ENCODE data around the gene UBE3D.

The UBE3D gene

GRCh38 chr6:82866446-82866845 lies 199.2 kb downstream of the UBE3D start:
- Histone ChIP-seq H3K27me3 (ENCODE audit: control insufficient read depth, low read length) (no peaks in the 10 kb centered on the region), H4K20me1 (ENCODE audit: control insufficient read depth, insufficient read depth, low read depth, low read length) (no peaks in the 10 kb centered on the region), H3K9me3 (ENCODE audit: control insufficient read depth, insufficient read depth, low read length) (no peaks in the 10 kb centered on the region), H3K36me3 (ENCODE audit: control insufficient read depth, low read length) (no peaks in the 10 kb centered on the region), H3K27ac (ENCODE audit: low read depth, low read length) (no peak overlapping the region), H3K4me3 (ENCODE audit: low read length) (no peak overlapping the region), H3K4me2 (ENCODE audit: low read length) (no peak overlapping the region), H3K9me2 (replicated peaks; ENCODE audit: control insufficient read depth, low read length) (no peaks in the 10 kb centered on the region), H3F3A (ENCODE audit: control insufficient read depth, insufficient read depth) (no peaks in the 10 kb centered on the region), H3K79me2 (ENCODE audit: control insufficient read depth, low read length) (no peaks in the 10 kb centered on the region), H3K4me1 (ENCODE audit: control insufficient read depth, low read length) (no peaks in the 10 kb centered on the region)
- no peak for TF ChIP-seq EZH2phosphoT487 (IDR thresholded peaks at IDR 0.05; ENCODE audit: borderline replicate concordance, low read length)
- TF ChIP-seq, protein P1, sequence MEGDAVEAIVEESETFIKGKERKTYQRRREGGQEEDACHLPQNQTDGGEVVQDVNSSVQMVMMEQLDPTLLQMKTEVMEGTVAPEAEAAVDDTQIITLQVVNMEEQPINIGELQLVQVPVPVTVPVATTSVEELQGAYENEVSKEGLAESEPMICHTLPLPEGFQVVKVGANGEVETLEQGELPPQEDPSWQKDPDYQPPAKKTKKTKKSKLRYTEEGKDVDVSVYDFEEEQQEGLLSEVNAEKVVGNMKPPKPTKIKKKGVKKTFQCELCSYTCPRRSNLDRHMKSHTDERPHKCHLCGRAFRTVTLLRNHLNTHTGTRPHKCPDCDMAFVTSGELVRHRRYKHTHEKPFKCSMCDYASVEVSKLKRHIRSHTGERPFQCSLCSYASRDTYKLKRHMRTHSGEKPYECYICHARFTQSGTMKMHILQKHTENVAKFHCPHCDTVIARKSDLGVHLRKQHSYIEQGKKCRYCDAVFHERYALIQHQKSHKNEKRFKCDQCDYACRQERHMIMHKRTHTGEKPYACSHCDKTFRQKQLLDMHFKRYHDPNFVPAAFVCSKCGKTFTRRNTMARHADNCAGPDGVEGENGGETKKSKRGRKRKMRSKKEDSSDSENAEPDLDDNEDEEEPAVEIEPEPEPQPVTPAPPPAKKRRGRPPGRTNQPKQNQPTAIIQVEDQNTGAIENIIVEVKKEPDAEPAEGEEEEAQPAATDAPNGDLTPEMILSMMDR (IDR thresholded peaks at IDR 0.05; ENCODE audit: low read depth, low read length, poor library complexity, severe bottlenecking): no peak

DNA sequence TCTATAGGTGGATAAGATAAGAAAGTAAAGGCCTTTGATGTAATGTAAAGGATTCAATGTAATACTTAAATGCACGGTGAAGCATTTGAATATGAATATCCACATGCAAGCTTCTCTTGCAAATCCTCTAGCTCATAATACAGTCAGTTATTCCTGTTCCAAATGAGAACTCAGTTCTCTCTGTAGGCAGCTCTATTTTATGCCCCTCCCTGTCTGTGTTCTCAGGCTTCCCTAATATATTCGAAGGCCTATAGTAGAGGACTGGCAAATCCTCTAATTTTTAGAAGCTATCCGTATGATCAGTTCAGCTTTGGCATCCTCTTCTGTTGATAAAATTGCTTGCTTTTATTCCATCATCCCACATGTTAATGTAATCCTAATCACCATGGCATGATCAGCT lies 200.2 kb downstream of the UBE3D start:
- Histone ChIP-seq H3K27me3 (ENCODE audit: control insufficient read depth, low read length) (no peaks in the 10 kb centered on the region), H3K36me3 (ENCODE audit: control insufficient read depth, low read length) (no peaks in the 10 kb centered on the region), H3K4me3 (ENCODE audit: low read length) (no peak overlapping the region), H3K27ac (ENCODE audit: low read depth, low read length) (no peak overlapping the region), H3K79me2 (ENCODE audit: control insufficient read depth, low read length) (no peaks in the 10 kb centered on the region), H3K4me1 (ENCODE audit: control insufficient read depth, low read length) (no peaks in the 10 kb centered on the region), H3F3A (ENCODE audit: control insufficient read depth, insufficient read depth) (no peaks in the 10 kb centered on the region), H3K4me2 (ENCODE audit: low read length) (no peak overlapping the region), H3K9me3 (ENCODE audit: control insufficient read depth, insufficient read depth, low read length) (no peaks in the 10 kb centered on the region), H3K9me2 (replicated peaks; ENCODE audit: control insufficient read depth, low read length) (no peaks in the 10 kb centered on the region), H4K20me1 (ENCODE audit: control insufficient read depth, insufficient read depth, low read depth, low read length) (no peaks in the 10 kb centered on the region)
- TF ChIP-seq EZH2phosphoT487 (IDR thresholded peaks at IDR 0.05; ENCODE audit: borderline replicate concordance, low read length): no peak
- TF ChIP-seq, protein P1 (IDR thresholded peaks at IDR 0.05; ENCODE audit: low read depth, low read length, poor library complexity, severe bottlenecking): no peak

- H3F3A ChIP-seq (ENCODE audit: control insufficient read depth, insufficient read depth): no peaks in the 10 kb centered on the region
- no peak overlapping the region for H3K27ac ChIP-seq (ENCODE audit: low read depth, low read length)
- no peaks in the 10 kb centered on the region for H3K27me3 ChIP-seq (ENCODE audit: control insufficient read depth, low read length)
- no peaks in the 10 kb centered on the region for H3K9me2 ChIP-seq (replicated peaks; ENCODE audit: control insufficient read depth, low read length)
- H3K36me3 ChIP-seq (ENCODE audit: control insufficient read depth, low read length): no peaks in the 10 kb centered on the region
- TF ChIP-seq, protein P1 (IDR thresholded peaks at IDR 0.05; ENCODE audit: low read depth, low read length, poor library complexity, severe bottlenecking): no peak
- TF ChIP-seq EZH2phosphoT487 (IDR thresholded peaks at IDR 0.05; ENCODE audit: borderline replicate concordance, low read length): no peak
- H3K4me1 ChIP-seq (ENCODE audit: control insufficient read depth, low read length): no peaks in the 10 kb centered on the region
- H3K79me2 ChIP-seq (ENCODE audit: control insufficient read depth, low read length): no peaks in the 10 kb centered on the region
- no peaks in the 10 kb centered on the region for H4K20me1 ChIP-seq (ENCODE audit: control insufficient read depth, insufficient read depth, low read depth, low read length)
- H3K4me3 ChIP-seq (ENCODE audit: low read length): no peak overlapping the region
- no peaks in the 10 kb centered on the region for H3K9me3 ChIP-seq (ENCODE audit: control insufficient read depth, insufficient read depth, low read length)
- no peak overlapping the region for H3K4me2 ChIP-seq (ENCODE audit: low read length)
These were observed 201.9 kb downstream of the UBE3D start for GRCh38 chr6:82863781-82864180.

- Histone ChIP-seq H3F3A (ENCODE audit: control insufficient read depth, insufficient read depth) (no peaks in the 10 kb centered on the region), H3K27ac (ENCODE audit: low read depth, low read length) (no peak overlapping the region), H3K4me2 (ENCODE audit: low read length) (no peak overlapping the region)
These were observed 203.1 kb downstream of the UBE3D start for GRCh38 chr6:82862543-82862942.

More at GRCh38 chr6:82862543-82862942, 203.1 kb downstream of the UBE3D start:
- no peak for TF ChIP-seq EZH2phosphoT487 (IDR thresholded peaks at IDR 0.05; ENCODE audit: borderline replicate concordance, low read length)
- TF ChIP-seq, protein P1 (IDR thresholded peaks at IDR 0.05; ENCODE audit: low read depth, low read length, poor library complexity, severe bottlenecking): no peak
- Histone ChIP-seq H3K4me3 (ENCODE audit: low read length) (no peak overlapping the region), H3K4me1 (ENCODE audit: control insufficient read depth, low read length) (no peaks in the 10 kb centered on the region), H3K36me3 (ENCODE audit: control insufficient read depth, low read length) (no peaks in the 10 kb centered on the region), H3K27me3 (ENCODE audit: control insufficient read depth, low read length) (no peaks in the 10 kb centered on the region), H3K79me2 (ENCODE audit: control insufficient read depth, low read length) (no peaks in the 10 kb centered on the region), H4K20me1 (ENCODE audit: control insufficient read depth, insufficient read depth, low read depth, low read length) (no peaks in the 10 kb centered on the region), H3K9me3 (ENCODE audit: control insufficient read depth, insufficient read depth, low read length) (no peaks in the 10 kb centered on the region), H3K9me2 (replicated peaks; ENCODE audit: control insufficient read depth, low read length) (no peaks in the 10 kb centered on the region)
